HepG2 (cell line): ENCODE measurements around the gene MBD5. TPM values are rescaled to one million over a fixed set of nuclear protein-coding genes. Genes with fewer than 3 reads are reported as not detected.
A peak's percentile ranks its signal among the peaks of the same experiment; 100 is the strongest.

Experiments used
- CC2D1A ChIP-seq: sonication (generic); formaldehyde crosslinking; IDR thresholded peaks from 2 replicates; pipeline ENCODE4 v1.8.1; 2023; ENCODE audit warnings: mild to moderate bottlenecking, missing genetic modification reagents
- FIP1L1 ChIP-seq: fragments of 200-400 bp; formaldehyde crosslinking; IDR thresholded peaks from 2 replicates; pipeline ENCODE4 v1.6.1; 2018; ENCODE audit warnings: low read depth, mild to moderate bottlenecking, low read length, moderate library complexity, borderline replicate concordance; ENCODE audit not compliant: insufficient read depth
- FOXO1 ChIP-seq: sonication (generic); formaldehyde crosslinking; IDR thresholded peaks from 2 replicates; pipeline ENCODE4 v1.4.0; 2020; ENCODE audit warnings: missing genetic modification reagents
- GRHL1 ChIP-seq: sonication (generic); formaldehyde crosslinking; conservative IDR thresholded peaks from 2 replicates; pipeline ENCODE4 v1.8.0; 2022; ENCODE audit warnings: missing genetic modification reagents
- HNRNPL ChIP-seq: fragments of 200-400 bp; formaldehyde crosslinking; IDR thresholded peaks from 2 replicates; pipeline ENCODE4 v1.6.1; 2017; ENCODE audit warnings: mild to moderate bottlenecking, low read depth, low read length
- HNRNPLL ChIP-seq: fragments of 200-400 bp; formaldehyde crosslinking; IDR thresholded peaks from 2 replicates; pipeline ENCODE4 v1.6.1; 2017; ENCODE audit warnings: mild to moderate bottlenecking, low read depth, low read length; ENCODE audit not compliant: poor library complexity, severe bottlenecking
- KLF11 ChIP-seq: IDR thresholded peaks from 2 replicates; pipeline ENCODE4 v1.6.1; 2016; ENCODE audit warnings: missing compliant biosample characterization
- MTF1 ChIP-seq: sonication (generic); formaldehyde crosslinking; IDR thresholded peaks from 2 replicates; pipeline ENCODE4 v1.5.0; 2020; ENCODE audit warnings: missing genetic modification reagents
- RXRB ChIP-seq: IDR thresholded peaks from 2 replicates; pipeline ENCODE4 v1.6.1; 2016; ENCODE audit warnings: borderline replicate concordance, missing genetic modification reagents, missing compliant biosample characterization
- SAP130 ChIP-seq: IDR thresholded peaks from 2 replicates; pipeline ENCODE4 v1.6.1; 2016; ENCODE audit warnings: low read depth
- SNAPC2 ChIP-seq: sonication (generic); formaldehyde crosslinking; IDR thresholded peaks from 2 replicates; pipeline ENCODE4 v1.8.1; 2022; ENCODE audit warnings: mild to moderate bottlenecking, missing genetic modification reagents
- TBP ChIP-seq: sonication (generic); formaldehyde crosslinking; IDR thresholded peaks from 2 replicates; pipeline ENCODE4 v1.5.0; 2020; ENCODE audit warnings: missing genetic modification reagents
- YEATS2 ChIP-seq: sonication (generic); formaldehyde crosslinking; IDR thresholded peaks from 2 replicates; pipeline ENCODE4 v1.4.0; 2020; ENCODE audit warnings: missing genetic modification reagents, borderline replicate concordance
- ZNF549 ChIP-seq: sonication (generic); formaldehyde crosslinking; IDR thresholded peaks from 2 replicates; pipeline ENCODE4 v1.5.0; 2020; ENCODE audit warnings: missing genetic modification reagents
- ZNF556 ChIP-seq: sonication (generic); formaldehyde crosslinking; IDR thresholded peaks from 2 replicates; pipeline ENCODE4 v1.4.0; 2020; ENCODE audit warnings: mild to moderate bottlenecking, missing genetic modification reagents, borderline replicate concordance
- ZNF572 ChIP-seq: sonication (generic); formaldehyde crosslinking; IDR thresholded peaks from 2 replicates; pipeline ENCODE4 v1.5.1; 2020; ENCODE audit warnings: mild to moderate bottlenecking, missing genetic modification reagents
- ZNF589 ChIP-seq: sonication (generic); formaldehyde crosslinking; conservative IDR thresholded peaks from 2 replicates; pipeline ENCODE4 v1.8.0; 2022; ENCODE audit warnings: mild to moderate bottlenecking, moderate library complexity, missing genetic modification reagents
- ZNF639 ChIP-seq: conservative IDR thresholded peaks from 2 replicates; pipeline ENCODE4 v1.6.1; 2018; ENCODE audit warnings: missing genetic modification reagents
- polyA plus RNA-seq, 8 experiments: library from polyadenylated mRNA; depleted of rRNA in 3 of 8; stranded (reverse) in 7 of 8; unstranded in 1 of 8; fragments of >200 nt; fragmentation: Illumina TruSeq in 4 of 8; extraction: Trizol in 4 of 8; gene quantifications; 2 replicates each; pipeline versions ENCODE4 v1.2.1 to v1.2.3, GENCODE V29; 2011 to 2016; ENCODE audit warnings: low read depth in 4 of 8, missing spikeins in 1 of 8, mixed read lengths in 1 of 8; ENCODE audit not compliant: insufficient read depth in 1 of 8
- total RNA-seq, 5 experiments: library from RNA; depleted of rRNA; stranded (reverse); fragments of >200 nt; fragmentation: Illumina TruSeq; extraction: Trizol; gene quantifications; 2 replicates each; pipeline ENCODE4 v1.2.3, GENCODE V29; 2016; ENCODE audit warnings: low read depth in 1 of 5
- TF ChIP-seq, protein P1 (sequence below): sonication (generic); formaldehyde crosslinking; IDR thresholded peaks from 2 replicates; pipeline ENCODE4 v1.4.0; 2020; ENCODE audit warnings: missing genetic modification reagents, borderline replicate concordance
- TF ChIP-seq, protein P2 (sequence below): sonication (generic); formaldehyde crosslinking; IDR thresholded peaks from 2 replicates; pipeline ENCODE4 v1.5.1; 2020; ENCODE audit warnings: mild to moderate bottlenecking, moderate library complexity, missing genetic modification reagents

The MBD5 gene
- total and polyA plus RNA-seq, 2 of the 13 experiments (the other 11 are each of a cell fraction or from before 2014, with no cell fraction given), result 13.5 to 26.4 TPM

GRCh38 chr2:148020111-148021058 is 506 bp upstream of the MBD5 start, which contains the start of gene ORC4 (continued):
- TF ChIP-seq FIP1L1 (no peak), KLF11 (CRISPR knock-in tag) (peak; percentile 92; the same call in 1 of the 2 replicates), HNRNPL (0 out of 2 replicates have a peak, but pooled peaks have one; percentile 50), FOXO1 (peak; percentile 79), GRHL1 (no peak), ZNF556 (CRISPR knock-in tag) (peak; percentile 97; the same call in 1 of the 2 replicates), ZNF589 (peak; percentile 92), MTF1 (CRISPR knock-in tag) (no peak), ZNF639 (peak; percentile 88), HNRNPLL (peak; percentile 83), RXRB (CRISPR knock-in tag) (no peak; the same call in 1 of the 2 replicates), YEATS2 (CRISPR knock-in tag) (peak; percentile 93), SAP130 (CRISPR knock-in tag) (peak; percentile 92), TBP (CRISPR knock-in tag) (no peak), CC2D1A (CRISPR knock-in tag) (no peak), SNAPC2 (CRISPR knock-in tag) (peak; percentile 66; the same call in 1 of the 2 replicates), ZNF549 (CRISPR knock-in tag) (no peak), ZNF572 (peak; percentile 99; the same call in 1 of the 2 replicates)
- TF ChIP-seq, protein P1, sequence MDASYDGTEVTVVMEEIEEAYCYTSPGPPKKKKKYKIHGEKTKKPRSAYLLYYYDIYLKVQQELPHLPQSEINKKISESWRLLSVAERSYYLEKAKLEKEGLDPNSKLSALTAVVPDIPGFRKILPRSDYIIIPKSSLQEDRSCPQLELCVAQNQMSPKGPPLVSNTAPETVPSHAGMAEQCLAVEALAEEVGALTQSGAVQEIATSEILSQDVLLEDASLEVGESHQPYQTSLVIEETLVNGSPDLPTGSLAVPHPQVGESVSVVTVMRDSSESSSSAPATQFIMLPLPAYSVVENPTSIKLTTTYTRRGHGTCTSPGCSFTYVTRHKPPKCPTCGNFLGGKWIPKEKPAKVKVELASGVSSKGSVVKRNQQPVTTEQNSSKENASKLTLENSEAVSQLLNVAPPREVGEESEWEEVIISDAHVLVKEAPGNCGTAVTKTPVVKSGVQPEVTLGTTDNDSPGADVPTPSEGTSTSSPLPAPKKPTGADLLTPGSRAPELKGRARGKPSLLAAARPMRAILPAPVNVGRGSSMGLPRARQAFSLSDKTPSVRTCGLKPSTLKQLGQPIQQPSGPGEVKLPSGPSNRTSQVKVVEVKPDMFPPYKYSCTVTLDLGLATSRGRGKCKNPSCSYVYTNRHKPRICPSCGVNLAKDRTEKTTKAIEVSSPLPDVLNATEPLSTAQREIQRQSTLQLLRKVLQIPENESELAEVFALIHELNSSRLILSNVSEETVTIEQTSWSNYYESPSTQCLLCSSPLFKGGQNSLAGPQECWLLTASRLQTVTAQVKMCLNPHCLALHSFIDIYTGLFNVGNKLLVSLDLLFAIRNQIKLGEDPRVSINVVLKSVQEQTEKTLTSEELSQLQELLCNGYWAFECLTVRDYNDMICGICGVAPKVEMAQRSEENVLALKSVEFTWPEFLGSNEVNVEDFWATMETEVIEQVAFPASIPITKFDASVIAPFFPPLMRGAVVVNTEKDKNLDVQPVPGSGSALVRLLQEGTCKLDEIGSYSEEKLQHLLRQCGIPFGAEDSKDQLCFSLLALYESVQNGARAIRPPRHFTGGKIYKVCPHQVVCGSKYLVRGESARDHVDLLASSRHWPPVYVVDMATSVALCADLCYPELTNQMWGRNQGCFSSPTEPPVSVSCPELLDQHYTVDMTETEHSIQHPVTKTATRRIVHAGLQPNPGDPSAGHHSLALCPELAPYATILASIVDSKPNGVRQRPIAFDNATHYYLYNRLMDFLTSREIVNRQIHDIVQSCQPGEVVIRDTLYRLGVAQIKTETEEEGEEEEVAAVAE, result peak; percentile 64; the same call in 1 of the 2 replicates
- TF ChIP-seq, protein P2, sequence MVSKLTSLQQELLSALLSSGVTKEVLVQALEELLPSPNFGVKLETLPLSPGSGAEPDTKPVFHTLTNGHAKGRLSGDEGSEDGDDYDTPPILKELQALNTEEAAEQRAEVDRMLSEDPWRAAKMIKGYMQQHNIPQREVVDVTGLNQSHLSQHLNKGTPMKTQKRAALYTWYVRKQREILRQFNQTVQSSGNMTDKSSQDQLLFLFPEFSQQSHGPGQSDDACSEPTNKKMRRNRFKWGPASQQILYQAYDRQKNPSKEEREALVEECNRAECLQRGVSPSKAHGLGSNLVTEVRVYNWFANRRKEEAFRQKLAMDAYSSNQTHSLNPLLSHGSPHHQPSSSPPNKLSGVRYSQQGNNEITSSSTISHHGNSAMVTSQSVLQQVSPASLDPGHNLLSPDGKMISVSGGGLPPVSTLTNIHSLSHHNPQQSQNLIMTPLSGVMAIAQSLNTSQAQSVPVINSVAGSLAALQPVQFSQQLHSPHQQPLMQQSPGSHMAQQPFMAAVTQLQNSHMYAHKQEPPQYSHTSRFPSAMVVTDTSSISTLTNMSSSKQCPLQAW (CRISPR knock-in tag), result peak; percentile 91
